Measurements from ENCODE around the gene JAG1.

The JAG1 gene

DNA sequence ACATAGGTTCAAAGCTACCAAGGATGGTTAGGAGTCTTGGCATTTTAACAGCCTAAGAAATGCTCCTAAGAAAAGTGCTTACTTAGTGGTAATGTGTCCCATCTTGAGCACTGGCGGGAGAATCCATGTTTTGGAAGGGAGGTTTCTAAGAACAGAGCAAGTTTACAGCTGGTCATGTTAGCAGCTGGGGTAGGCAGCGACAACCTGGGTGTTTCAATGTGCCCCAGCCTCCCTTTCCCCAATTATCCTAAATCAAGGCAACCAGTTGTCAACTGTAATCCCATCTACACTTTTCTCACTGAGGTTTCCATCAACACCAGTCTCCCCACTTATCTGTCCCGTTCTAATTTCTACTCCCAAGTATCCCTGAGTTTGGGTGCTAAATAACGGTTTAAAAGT is 1.6 kb upstream of the JAG1 start:
- peak overlapping the region; percentile 100 for H2AFZ ChIP-seq
- H3K9me3 ChIP-seq (ENCODE audit: control insufficient read depth, low read length) = no peaks in the 10 kb centered on the region
- H3K4me3 ChIP-seq (ENCODE audit: low read depth, low read length) = peak overlapping the region; percentile 66
- H3K4me1 ChIP-seq = peaks cover 10% of the 10 kb centered on the region
- TF ChIP-seq, protein P1, sequence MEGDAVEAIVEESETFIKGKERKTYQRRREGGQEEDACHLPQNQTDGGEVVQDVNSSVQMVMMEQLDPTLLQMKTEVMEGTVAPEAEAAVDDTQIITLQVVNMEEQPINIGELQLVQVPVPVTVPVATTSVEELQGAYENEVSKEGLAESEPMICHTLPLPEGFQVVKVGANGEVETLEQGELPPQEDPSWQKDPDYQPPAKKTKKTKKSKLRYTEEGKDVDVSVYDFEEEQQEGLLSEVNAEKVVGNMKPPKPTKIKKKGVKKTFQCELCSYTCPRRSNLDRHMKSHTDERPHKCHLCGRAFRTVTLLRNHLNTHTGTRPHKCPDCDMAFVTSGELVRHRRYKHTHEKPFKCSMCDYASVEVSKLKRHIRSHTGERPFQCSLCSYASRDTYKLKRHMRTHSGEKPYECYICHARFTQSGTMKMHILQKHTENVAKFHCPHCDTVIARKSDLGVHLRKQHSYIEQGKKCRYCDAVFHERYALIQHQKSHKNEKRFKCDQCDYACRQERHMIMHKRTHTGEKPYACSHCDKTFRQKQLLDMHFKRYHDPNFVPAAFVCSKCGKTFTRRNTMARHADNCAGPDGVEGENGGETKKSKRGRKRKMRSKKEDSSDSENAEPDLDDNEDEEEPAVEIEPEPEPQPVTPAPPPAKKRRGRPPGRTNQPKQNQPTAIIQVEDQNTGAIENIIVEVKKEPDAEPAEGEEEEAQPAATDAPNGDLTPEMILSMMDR (IDR thresholded peaks at IDR 0.05) = no peak
- H3K79me2 ChIP-seq = peaks cover 5% of the 10 kb centered on the region
- H3K4me2 ChIP-seq (ENCODE audit: low read length) = peak overlapping the region; percentile 68
- no peak overlapping the region for H3K9ac ChIP-seq
- H3K36me3 ChIP-seq (ENCODE audit: control insufficient read depth, insufficient read depth, low read length) = no peaks in the 10 kb centered on the region
- peak overlapping the region; percentile 99 for H3K27ac ChIP-seq
- no peaks in the 10 kb centered on the region for H3K27me3 ChIP-seq (ENCODE audit: control insufficient read depth, insufficient read depth, low read length)

DNA sequence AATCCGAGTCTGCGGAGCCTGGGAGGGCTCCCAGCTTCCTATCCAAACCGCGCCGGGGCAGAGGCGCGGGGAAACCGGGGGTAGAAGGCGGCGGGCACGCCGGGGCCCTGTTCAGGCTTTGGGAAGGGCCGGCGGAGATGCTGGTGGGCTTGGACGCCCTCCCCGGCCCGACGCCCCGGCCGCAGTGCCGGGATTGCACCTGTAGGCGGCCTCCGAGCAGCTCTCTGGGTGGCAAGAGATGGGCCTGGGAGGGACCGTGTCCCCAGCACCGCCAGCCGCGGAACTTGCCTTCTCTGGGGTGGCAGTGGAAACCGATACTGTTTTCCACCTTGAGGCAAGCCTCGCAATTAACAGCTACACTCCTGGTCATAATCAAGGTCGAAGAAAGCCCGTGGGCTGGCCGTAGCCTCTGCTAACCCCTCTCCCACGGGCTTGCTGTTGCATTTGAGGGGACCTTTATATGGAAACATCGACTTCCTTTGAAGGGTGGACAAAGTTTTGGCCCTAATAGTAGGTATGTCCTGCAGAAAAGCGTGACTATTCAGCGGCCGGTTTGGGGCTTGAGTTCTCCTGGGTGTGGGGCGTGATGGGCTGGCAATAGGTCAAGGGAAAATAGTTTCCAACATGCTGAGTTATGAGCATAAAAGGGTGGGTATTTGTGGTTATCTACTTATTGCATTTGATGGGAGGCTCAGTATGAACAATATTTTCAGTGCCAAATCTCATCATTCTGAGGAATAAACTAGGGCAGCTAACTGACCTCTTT is 1.1 kb upstream of the JAG1 start:
- Histone ChIP-seq H2AFZ (peak overlapping the region; percentile 100), H3K27me3 (ENCODE audit: control insufficient read depth, insufficient read depth, low read length) (no peaks in the 10 kb centered on the region), H3K9ac (peak overlapping the region; percentile 92), H3K4me2 (ENCODE audit: low read length) (peak overlapping the region; percentile 68), H3K79me2 (peaks cover 5% of the 10 kb centered on the region), H3K36me3 (ENCODE audit: control insufficient read depth, insufficient read depth, low read length) (no peaks in the 10 kb centered on the region), H3K4me3 (ENCODE audit: low read depth, low read length) (peak overlapping the region; percentile 66), H3K4me1 (peaks cover 10% of the 10 kb centered on the region), H3K9me3 (ENCODE audit: control insufficient read depth, low read length) (no peaks in the 10 kb centered on the region), H3K27ac (peak overlapping the region; percentile 99)
- TF ChIP-seq, protein P1 (IDR thresholded peaks at IDR 0.05) = peak; percentile 94

DNA sequence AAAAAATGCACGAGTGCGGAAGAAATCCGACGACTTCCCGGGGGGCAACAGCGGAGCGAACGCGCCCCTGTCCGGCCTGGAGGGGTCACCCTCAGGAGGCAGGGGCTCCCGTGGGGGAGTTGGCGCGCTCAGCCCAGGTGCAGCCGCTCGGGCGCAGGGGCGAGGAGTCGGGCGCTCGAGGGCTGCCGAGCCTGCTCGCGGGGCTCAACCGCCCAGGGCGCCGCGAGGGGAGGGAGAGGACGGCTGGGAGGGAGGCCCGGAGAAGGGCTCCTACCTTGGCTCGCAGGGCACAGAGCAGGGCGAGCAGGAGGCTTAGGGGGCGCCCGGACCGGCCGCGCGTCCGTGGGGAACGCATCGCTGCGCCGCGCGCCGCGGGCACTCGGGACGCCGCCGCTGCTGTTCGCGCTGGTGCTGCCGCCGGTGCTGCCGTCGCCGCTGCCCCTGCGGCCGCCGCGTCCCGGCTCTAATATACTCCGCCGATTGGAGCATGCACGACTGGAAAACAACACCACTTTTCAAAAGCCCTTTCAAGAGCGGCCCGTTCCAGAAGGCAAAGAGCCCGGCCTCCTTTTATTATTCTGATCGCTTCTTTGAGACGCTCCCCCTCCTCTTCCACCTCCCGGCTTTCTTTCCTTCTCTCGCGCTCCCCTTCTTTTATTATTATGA is 490 bp downstream of the JAG1 start:
- TF ChIP-seq, protein P1 (IDR thresholded peaks at IDR 0.05) = no peak
- Histone ChIP-seq H3K4me1 (peaks cover 14% of the 10 kb centered on the region), H2AFZ (peak overlapping the region; percentile 100), H3K9me3 (ENCODE audit: control insufficient read depth, low read length) (no peaks in the 10 kb centered on the region), H3K27me3 (ENCODE audit: control insufficient read depth, insufficient read depth, low read length) (no peaks in the 10 kb centered on the region), H3K79me2 (peaks cover 5% of the 10 kb centered on the region), H3K36me3 (ENCODE audit: control insufficient read depth, insufficient read depth, low read length) (no peaks in the 10 kb centered on the region), H3K4me3 (ENCODE audit: low read depth, low read length) (peak overlapping the region; percentile 66), H3K27ac (peak overlapping the region; percentile 99), H3K4me2 (ENCODE audit: low read length) (peak overlapping the region; percentile 68), H3K9ac (peak overlapping the region; percentile 92)

DNA sequence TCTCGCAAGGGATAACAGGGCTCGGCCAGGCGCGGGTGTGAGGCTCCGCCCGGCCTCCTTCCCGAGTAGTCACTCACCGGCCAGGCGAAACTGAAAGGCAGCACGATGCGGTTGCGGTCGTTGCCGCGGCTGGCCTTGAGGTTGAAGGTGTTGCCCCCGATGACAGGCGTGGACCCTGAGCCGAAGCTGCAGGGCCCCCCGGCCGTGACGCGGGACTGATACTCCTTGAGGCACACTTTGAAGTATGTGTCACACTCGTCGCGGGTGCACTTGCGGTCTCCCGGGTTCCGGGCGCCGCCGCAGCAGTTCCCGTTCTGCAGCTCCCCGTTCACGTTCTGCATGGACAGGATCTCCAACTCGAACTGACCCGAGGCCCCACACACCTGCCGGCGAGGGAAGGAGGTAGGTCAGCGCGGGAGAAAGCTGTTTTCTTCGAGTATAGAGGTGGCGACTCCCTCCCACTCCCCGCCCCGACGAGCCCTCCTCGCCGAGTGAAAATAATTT is 1.1 kb downstream of the JAG1 start:
- no peaks in the 10 kb centered on the region for H3K9me3 ChIP-seq (ENCODE audit: control insufficient read depth, low read length)
- H3K36me3 ChIP-seq (ENCODE audit: control insufficient read depth, insufficient read depth, low read length) = no peaks in the 10 kb centered on the region
- H3K79me2 ChIP-seq = peaks cover 7% of the 10 kb centered on the region
- H2AFZ ChIP-seq = peak overlapping the region; percentile 100
- H3K9ac ChIP-seq = peak overlapping the region; percentile 67
- peak overlapping the region; percentile 66 for H3K4me3 ChIP-seq (ENCODE audit: low read depth, low read length)
- H3K4me1 ChIP-seq = peaks cover 16% of the 10 kb centered on the region
- TF ChIP-seq, protein P1 (IDR thresholded peaks at IDR 0.05) = no peak
- H3K27me3 ChIP-seq (ENCODE audit: control insufficient read depth, insufficient read depth, low read length) = no peaks in the 10 kb centered on the region
- H3K27ac ChIP-seq = peak overlapping the region; percentile 99
- peak overlapping the region; percentile 68 for H3K4me2 ChIP-seq (ENCODE audit: low read length)
